GM12891 (cell line): Measurements from ENCODE around the gene SIN3B.
"Not testable (repeated sequence)": the region's sequence is repeated elsewhere in the genome, so short reads cannot be mapped to it uniquely, and the experiment has no call there.

ENCODE experiments used
- PAX5 ChIP-seq: IDR thresholded peaks from 2 replicates; pipeline ENCODE4 v1.6.1; 2011; ENCODE audit warnings: low read length, moderate library complexity, mild to moderate bottlenecking; ENCODE audit not compliant: insufficient read depth, severe bottlenecking
- POLR2A ChIP-seq: IDR thresholded peaks from 2 replicates; pipeline ENCODE4 v1.6.1; 2011; ENCODE audit warnings: low read depth, low read length, control low read depth
- POLR2AphosphoS5 ChIP-seq: IDR thresholded peaks from 2 replicates; pipeline ENCODE4 v1.6.1; 2011; ENCODE audit warnings: low read depth, low read length, control low read depth
- POU2F2 ChIP-seq: IDR thresholded peaks from 2 replicates; pipeline ENCODE4 v1.6.1; 2011; ENCODE audit warnings: low read depth, mild to moderate bottlenecking, control low read depth, low read length, moderate library complexity
- SPI1 ChIP-seq: IDR thresholded peaks from 2 replicates; pipeline ENCODE4 v1.6.1; 2011; ENCODE audit warnings: low read depth, low read length, control low read depth
- TAF1 ChIP-seq: IDR thresholded peaks from 2 replicates; pipeline ENCODE4 v1.6.1; 2011; ENCODE audit warnings: low read depth, low read length, control low read depth

DNA sequence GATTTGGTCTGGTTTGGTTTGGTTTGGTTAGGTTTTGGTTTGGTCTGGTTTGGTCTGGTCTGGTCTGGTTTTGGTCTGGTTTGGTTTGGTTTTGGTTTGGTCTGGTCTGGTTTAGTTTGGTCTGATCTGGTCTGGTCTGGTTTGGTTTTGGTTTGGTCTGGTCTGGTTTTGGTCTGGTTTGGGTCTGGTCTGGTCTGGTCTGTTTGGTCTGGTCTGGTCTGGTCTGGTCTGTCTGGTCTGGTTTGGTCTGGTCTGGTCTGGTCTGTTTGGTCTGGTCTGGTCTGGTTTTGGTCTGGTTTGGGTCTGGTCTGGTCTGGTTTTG lies 45.7 kb downstream of the SIN3B start:
- not testable (repeated sequence) for TF ChIP-seq TAF1, POLR2AphosphoS5, POLR2A, SPI1, PAX5, POU2F2
